K562 (cell line): ENCODE data around the gene DOLPP1. TPM values are rescaled to one million over a fixed set of nuclear protein-coding genes. Genes with fewer than 3 reads are reported as not detected.

Source experiments
- ATAC-seq: fragments of 200-7000 bp; cut with Tn5 transposase; 3 replicates; pipeline ENCODE4 v1.9.1; 2020; ENCODE audit warnings: moderate library complexity
- BruUV-seq: library from RNA; stranded (reverse); fragments of 400-500 nt; replicated peaks from 2 replicates; lab custom pipeline; 2021; lab: Mats Ljungman, UMichigan
- CTCF ChIA-PET: fragments of 300-600 bp; formaldehyde crosslinking; extraction: SDS; loops from one replicate; lab custom pipeline; 2021; ENCODE audit warnings: low intra/inter-chr PET ratio; lab: Yijun Ruan, JAX
- POLR2A ChIA-PET: fragments of 300-600, 350-650 bp; sonication (Branson Sonifier 250); formaldehyde crosslinking; extraction: SDS; loops from one replicate; lab custom pipeline; 2021; ENCODE audit warnings: antibody characterized with exemption, inconsistent platforms; lab: Yijun Ruan, JAX
- DNase-seq, 4 experiments: peaks; one replicate each; pipeline versions ENCODE4 v3.0.0 to v3.0.0-alpha.2; 2011 to 2018; ENCODE audit warnings: low spot score in 3 of 4, mixed read lengths in 3 of 4; ENCODE audit errors: extremely low read depth in 1 of 4
- FAIRE-seq: peaks from 2 replicates; lab custom pipeline; 2011; peaks lifted over from hg19 to GRCh38; lab: Jason Lieb, UNC
- H2AFZ ChIP-seq: 2 replicates; pipeline ENCODE4 v1.6.0; 2011; ENCODE audit warnings: low read depth, low read length, control low read depth, inconsistent platforms
- H3K27ac ChIP-seq: fragments of 200-600 bp; 3 replicates; pipeline ENCODE4 v1.8.0; 2011; ENCODE audit warnings: low read depth, mild to moderate bottlenecking, control low read depth, inconsistent platforms, low read length, moderate library complexity, mixed read lengths; ENCODE audit errors: extremely low read depth
- H3K27me3 ChIP-seq, 2 experiments: fragments of 300-600 bp in 1 of 2; 2 replicates in 1 of 2; 3 replicates in 1 of 2; pipeline versions ENCODE4 v1.6.0 to v1.8.0; 2011; ENCODE audit warnings: inconsistent platforms in 2 of 2, low read length in 2 of 2, mild to moderate bottlenecking in 1 of 2, mixed read lengths in 1 of 2, moderate library complexity in 1 of 2; ENCODE audit not compliant: control insufficient read depth in 2 of 2, insufficient read depth in 2 of 2
- H3K36me3 ChIP-seq: fragments of 300-600 bp; 3 replicates; pipeline ENCODE4 v1.8.0; 2011; ENCODE audit warnings: mild to moderate bottlenecking, low read length, inconsistent platforms; ENCODE audit not compliant: control insufficient read depth, insufficient read depth
- H3K4me1 ChIP-seq, 2 experiments: fragments of 200-600 bp in 1 of 2; replicated peaks in 1 of 2; 2 replicates in 1 of 2; 3 replicates in 1 of 2; pipeline versions ENCODE4 v1.5.1 to v1.8.0; 2011; ENCODE audit warnings: inconsistent platforms in 2 of 2, low read length in 2 of 2, mild to moderate bottlenecking in 1 of 2, mixed read lengths in 1 of 2, moderate library complexity in 1 of 2; ENCODE audit not compliant: control insufficient read depth in 2 of 2, insufficient read depth in 2 of 2
- H3K4me2 ChIP-seq: 2 replicates; pipeline ENCODE4 v1.6.1; 2011; ENCODE audit warnings: low read length, control low read depth, inconsistent platforms, mixed read lengths; ENCODE audit not compliant: insufficient read depth
- H3K4me3 ChIP-seq: fragments of 200-600 bp; sonication (generic), shearing (Covaris generic); 2 replicates; pipeline ENCODE4 v1.5.1; 2016; ENCODE audit warnings: control low read depth, inconsistent platforms
- H3K79me2 ChIP-seq: fragments of 200-600 bp; 3 replicates; pipeline ENCODE4 v1.8.0; 2011; ENCODE audit warnings: low read length, inconsistent platforms; ENCODE audit not compliant: control insufficient read depth, insufficient read depth
- H3K9ac ChIP-seq, 2 experiments: 2 replicates each; pipeline versions ENCODE4 v1.6.0 to v1.6.1; 2011; ENCODE audit warnings: low read depth in 2 of 2, low read length in 2 of 2, control low read depth in 1 of 2, inconsistent platforms in 1 of 2, mild to moderate bottlenecking in 1 of 2, mixed read lengths in 1 of 2; ENCODE audit not compliant: insufficient read depth in 1 of 2
- H3K9me1 ChIP-seq: one replicate; pipeline ENCODE4 v1.6.0; 2011; ENCODE audit warnings: inconsistent platforms, mild to moderate bottlenecking, low read length, moderate library complexity; ENCODE audit not compliant: control insufficient read depth, insufficient read depth
- H3K9me3 ChIP-seq: replicated peaks from 2 replicates; pipeline ENCODE4 v1.5.1; 2011; ENCODE audit warnings: low read depth, low read length, inconsistent platforms; ENCODE audit not compliant: control insufficient read depth, insufficient read depth
- H4K20me1 ChIP-seq: replicated peaks from 2 replicates; pipeline ENCODE4 v1.6.1; 2011; ENCODE audit warnings: low read length, inconsistent platforms, mixed read lengths; ENCODE audit not compliant: control insufficient read depth, insufficient read depth
- KAT2B ChIP-seq: IDR thresholded peaks from one replicate; pipeline ENCODE4 v1.6.1; 2012; ENCODE audit warnings: low read depth, mild to moderate bottlenecking, control low read depth, inconsistent platforms, low read length, moderate library complexity
- POLR2G ChIP-seq: fragments of 200-400 bp; formaldehyde crosslinking; IDR thresholded peaks from 2 replicates; pipeline ENCODE4 v1.6.1; 2017; ENCODE audit warnings: low read depth, mild to moderate bottlenecking, antibody characterized with exemption, low read length, moderate library complexity
- RBM25 ChIP-seq: fragments of 200-400 bp; formaldehyde crosslinking; IDR thresholded peaks from 2 replicates; pipeline ENCODE4 v1.6.1; 2018; ENCODE audit warnings: low read length, low read depth, moderate library complexity; ENCODE audit not compliant: severe bottlenecking
- ZNF644 ChIP-seq: fragments of 200-800 bp; sonication (Bioruptor generic); IDR thresholded peaks from 2 replicates; pipeline ENCODE4 v1.6.1; 2016; ENCODE audit warnings: low read depth, missing genetic modification characterization, missing compliant biosample characterization
- WGBS: fragments of 100-300 bp; shearing (Covaris generic); methylation state at CpG from one replicate; pipeline ENCODE4 v1.1.6; 2016; ENCODE audit warnings: low coverage, mixed read lengths; ENCODE audit not compliant: insufficient coverage; ENCODE audit errors: missing lambda C conversion rate; 5-methylcytosine and 5-hydroxymethylcytosine counted together
- in situ Hi-C: fragments of 300-500 bp; cut with MboI; formaldehyde crosslinking; loops from 4 replicates; pipeline ENCODE4 v1.15.0; 2018; ENCODE audit warnings: inconsistent platforms, mixed read lengths
- intact Hi-C: fragments of 100-400 bp; cut with micrococcal nuclease; formaldehyde crosslinking; loops from 2 replicates; pipeline ENCODE4 v1.14.2; 2022
- polyA plus RNA-seq, 8 experiments: library from polyadenylated mRNA; depleted of rRNA in 4 of 8; stranded (reverse) in 5 of 8; unstranded in 3 of 8; fragments of >200 nt; fragmentation: Nextera tagmentation in 2 of 8; fragmentation: Illumina TruSeq in 1 of 8; extraction: Ambion mirVana in 2 of 8; extraction: Trizol in 1 of 8; gene quantifications; 2 replicates each; pipeline versions ENCODE4 v1.2.1 to v1.2.3, GENCODE V29; 2011 to 2014; ENCODE audit warnings: inconsistent platforms in 1 of 8, missing spikeins in 1 of 8
- total RNA-seq, 7 experiments: library from RNA; depleted of rRNA in 6 of 7; stranded (reverse); fragments of >200 nt in 6 of 7; fragmentation: Illumina TruSeq in 2 of 7; extraction: Trizol in 2 of 7; gene quantifications; 2 replicates each; pipeline versions ENCODE4 v1.2.1 to v1.2.3, GENCODE V29; 2011 to 2021; ENCODE audit warnings: low replicate concordance in 1 of 7

Gene DOLPP1
- total and polyA plus RNA-seq, 9 of the 15 experiments (the other 6 are each of a cell fraction or from before 2014, with no cell fraction given) = 3.0 to 39.8 (median 30.5) TPM

DNA sequence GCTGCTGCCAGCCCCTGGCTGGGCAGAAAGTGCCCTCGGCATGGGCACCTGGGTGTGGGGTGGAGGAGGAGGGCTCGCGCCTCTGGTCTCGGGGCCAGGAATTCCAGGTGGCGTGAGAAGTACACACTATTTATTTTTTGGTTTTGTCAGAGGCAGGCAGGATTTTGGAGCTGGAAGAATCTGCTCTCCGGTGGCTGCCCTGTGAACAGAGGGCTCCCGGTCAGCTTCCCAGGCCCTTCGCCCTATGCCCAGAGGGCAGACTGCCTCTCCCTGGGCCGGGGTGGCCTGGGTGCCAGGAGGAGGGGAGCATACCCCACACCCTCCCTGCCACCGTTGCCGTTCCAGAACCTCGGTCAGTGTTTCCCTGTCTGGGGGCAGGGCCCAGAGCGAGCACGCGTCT, 8.3 kb downstream of the DOLPP1 start:
- in situ Hi-C loops = no loop called here
- peaks cover 2% of the 10 kb centered on the region; the same call in 1 of the 3 replicates for H3K79me2 ChIP-seq
- no peak overlapping the region for H3K4me2 ChIP-seq
- no peak overlapping the region for H3K9ac ChIP-seq
- H3K4me1 ChIP-seq = peaks cover 0 to 18% of the 10 kb centered on the region in 2 experiments; a peak in 1 of 5 replicates
- no peaks in the 10 kb centered on the region for H3K27me3 ChIP-seq
- H2AFZ ChIP-seq = no peak overlapping the region
- ATAC-seq (no peak), FAIRE-seq (no peak), DNase-seq (no peak)
- intact Hi-C loops = no loop called here
- peaks cover 57% of the 10 kb centered on the region for H3K36me3 ChIP-seq
- H3K9me3 ChIP-seq = no peaks in the 10 kb centered on the region
- 92% methylated on average over 13 of the region's 15 CpGs for WGBS
- ChIA-PET POLR2A (no interaction called here), CTCF (no interaction called here)
- H4K20me1 ChIP-seq = no peaks in the 10 kb centered on the region
- no TSS peak for BruUV-seq
- H3K4me3 ChIP-seq = no peak overlapping the region
- TF ChIP-seq POLR2G (peak; percentile 44; the same call in 1 of the 2 replicates), KAT2B (no peak), RBM25 (no peak)
- no peaks in the 10 kb centered on the region for H3K9me1 ChIP-seq
- no peak overlapping the region for H3K27ac ChIP-seq

GRCh38 chr9:129093602-129094386, 12.9 kb downstream of the DOLPP1 start:
- Histone ChIP-seq H3K27me3 (no peaks in the 10 kb centered on the region), H3K9ac (peak overlapping the region in 1 of 2 experiments; percentile 77; a peak in 2 of 4 replicates), H3K79me2 (no peaks in the 10 kb centered on the region), H3K4me1 (peaks cover 0 to 32% of the 10 kb centered on the region in 2 experiments; a peak in 2 of 5 replicates), H2AFZ (no peak overlapping the region), H3K27ac (no peak overlapping the region), H4K20me1 (no peaks in the 10 kb centered on the region), H3K36me3 (peaks cover 18% of the 10 kb centered on the region; the same call in 2 of the 3 replicates), H3K9me3 (no peaks in the 10 kb centered on the region), H3K4me3 (no peak overlapping the region), H3K9me1 (no peaks in the 10 kb centered on the region), H3K4me2 (no peak overlapping the region)
- ChIA-PET POLR2A (interaction anchor here (0.6 to 1.8 kb wide), 4 partner anchors 21 to 143 kb away, joined by 3 to 6 read pairs (median 4); no protein-coding TSS in a partner anchor), CTCF (no interaction called here)
- 65% methylated on average over 20 of the region's 20 CpGs for WGBS
- in situ Hi-C loops = no loop called here
- TF ChIP-seq ZNF644 (tag) (no peak), POLR2G (peak; percentile 47)
- no TSS peak for BruUV-seq
- intact Hi-C loops = no loop called here
- no peak; the same call in 2 of the 3 replicates for ATAC-seq
- FAIRE-seq = no peak
- DNase-seq = no peak
